ENCODE measurements around the gene ZNF891.

ZNF891 gene

DNA sequence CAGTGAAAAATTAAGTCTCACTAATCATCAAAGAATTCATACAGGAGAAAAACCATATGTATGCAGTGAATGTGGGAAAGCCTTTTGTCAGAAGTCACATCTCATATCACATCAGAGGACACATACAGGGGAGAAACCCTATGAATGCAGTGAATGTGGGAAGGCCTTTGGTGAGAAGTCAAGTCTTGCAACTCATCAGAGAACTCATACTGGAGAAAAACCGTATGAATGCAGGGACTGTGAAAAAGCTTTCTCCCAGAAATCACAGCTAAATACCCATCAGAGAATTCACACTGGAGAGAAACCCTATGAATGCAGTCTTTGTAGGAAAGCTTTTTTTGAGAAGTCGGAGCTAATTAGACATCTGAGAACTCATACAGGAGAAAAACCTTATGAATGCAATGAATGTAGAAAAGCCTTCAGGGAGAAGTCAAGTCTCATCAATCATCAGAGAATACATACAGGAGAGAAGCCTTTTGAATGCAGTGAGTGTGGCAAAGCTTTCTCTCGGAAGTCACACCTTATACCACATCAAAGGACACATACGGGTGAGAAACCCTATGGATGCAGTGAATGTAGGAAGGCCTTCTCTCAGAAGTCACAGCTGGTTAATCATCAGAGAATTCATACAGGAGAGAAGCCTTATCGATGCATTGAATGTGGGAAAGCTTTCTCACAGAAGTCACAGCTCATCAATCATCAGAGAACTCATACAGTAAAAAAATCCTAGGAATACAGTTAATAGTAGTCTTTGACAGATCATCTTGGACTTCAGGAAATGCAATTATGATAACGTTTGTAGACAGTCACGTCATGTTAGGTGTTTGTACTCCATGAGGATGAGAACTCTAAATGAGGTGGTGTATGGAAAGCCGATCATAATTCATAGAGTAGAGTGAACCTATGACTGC, 71.6 kb downstream of the ZNF891 start:
- DNase-seq: no peak

DNA sequence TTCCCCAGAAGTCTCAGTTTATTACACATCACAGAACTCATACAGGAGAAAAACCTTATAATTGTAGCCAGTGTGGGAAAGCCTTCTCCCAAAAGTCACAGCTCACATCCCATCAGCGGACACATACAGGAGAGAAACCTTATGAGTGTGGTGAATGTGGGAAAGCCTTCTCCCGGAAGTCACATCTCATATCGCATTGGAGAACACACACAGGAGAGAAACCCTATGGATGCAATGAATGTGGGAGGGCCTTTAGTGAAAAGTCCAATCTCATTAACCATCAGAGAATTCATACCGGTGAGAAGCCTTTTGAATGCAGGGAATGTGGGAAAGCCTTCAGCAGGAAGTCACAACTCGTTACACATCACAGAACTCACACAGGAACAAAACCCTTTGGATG, 72.6 kb downstream of the ZNF891 start:
- no peak for DNase-seq
